ENCODE measurements around the gene NARS2. TPM values are rescaled to one million over a fixed set of nuclear protein-coding genes. Genes with fewer than 3 reads are reported as not detected.

The NARS2 gene
- total RNA-seq, 1 donor from 2014 or later, result 15.6 TPM

DNA sequence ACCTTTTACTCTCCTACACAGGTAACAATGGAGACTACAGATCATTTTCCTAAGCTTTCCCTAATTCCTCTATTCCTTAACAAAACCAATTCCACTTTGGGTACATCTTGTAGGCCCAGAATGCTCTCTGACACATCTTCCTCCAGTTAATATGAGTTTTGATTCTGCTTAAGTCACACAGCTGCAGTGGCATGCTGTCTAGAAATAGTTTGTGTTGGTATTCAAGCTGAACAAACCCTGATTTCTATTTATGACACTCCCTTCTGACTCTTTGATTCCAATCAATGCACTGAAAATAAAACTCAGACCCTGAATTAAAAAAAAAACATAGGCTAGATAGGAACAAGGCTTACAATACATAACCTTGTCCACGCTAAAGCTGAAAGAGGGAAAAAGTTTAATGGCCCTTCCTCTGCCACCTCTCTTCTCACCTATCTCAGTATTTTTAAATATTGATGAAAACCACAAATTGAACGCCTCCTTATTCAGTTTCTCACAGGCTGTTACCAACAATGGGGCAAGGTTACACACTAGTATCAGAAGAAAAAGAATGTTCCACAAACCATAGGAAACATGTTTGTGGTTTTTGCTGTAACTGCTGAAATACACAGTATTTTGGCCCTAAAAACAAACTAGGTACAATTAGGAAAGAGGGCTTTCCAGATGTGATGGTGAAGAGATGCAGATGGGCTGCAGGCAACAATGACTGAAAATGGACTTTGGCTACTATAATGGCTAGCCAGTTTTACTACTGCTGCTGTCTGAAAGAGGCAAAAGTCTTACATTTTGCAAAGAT is 121.3 kb downstream of the NARS2 start:
- no peaks in the 10 kb centered on the region for H3K4me1 ChIP-seq
- no peak overlapping the region for H3K27ac ChIP-seq
- H3K27me3 ChIP-seq (ENCODE audit: low read depth), result no peaks in the 10 kb centered on the region
- H3K9me3 ChIP-seq, result no peaks in the 10 kb centered on the region
- no peaks in the 10 kb centered on the region for H3K36me3 ChIP-seq
- H3K4me3 ChIP-seq, result no peak overlapping the region
- DNase-seq (no peak), ATAC-seq (no peak)
- intact Hi-C loops (cut with DNase I), result no loop called here
- TF ChIP-seq, protein P1, sequence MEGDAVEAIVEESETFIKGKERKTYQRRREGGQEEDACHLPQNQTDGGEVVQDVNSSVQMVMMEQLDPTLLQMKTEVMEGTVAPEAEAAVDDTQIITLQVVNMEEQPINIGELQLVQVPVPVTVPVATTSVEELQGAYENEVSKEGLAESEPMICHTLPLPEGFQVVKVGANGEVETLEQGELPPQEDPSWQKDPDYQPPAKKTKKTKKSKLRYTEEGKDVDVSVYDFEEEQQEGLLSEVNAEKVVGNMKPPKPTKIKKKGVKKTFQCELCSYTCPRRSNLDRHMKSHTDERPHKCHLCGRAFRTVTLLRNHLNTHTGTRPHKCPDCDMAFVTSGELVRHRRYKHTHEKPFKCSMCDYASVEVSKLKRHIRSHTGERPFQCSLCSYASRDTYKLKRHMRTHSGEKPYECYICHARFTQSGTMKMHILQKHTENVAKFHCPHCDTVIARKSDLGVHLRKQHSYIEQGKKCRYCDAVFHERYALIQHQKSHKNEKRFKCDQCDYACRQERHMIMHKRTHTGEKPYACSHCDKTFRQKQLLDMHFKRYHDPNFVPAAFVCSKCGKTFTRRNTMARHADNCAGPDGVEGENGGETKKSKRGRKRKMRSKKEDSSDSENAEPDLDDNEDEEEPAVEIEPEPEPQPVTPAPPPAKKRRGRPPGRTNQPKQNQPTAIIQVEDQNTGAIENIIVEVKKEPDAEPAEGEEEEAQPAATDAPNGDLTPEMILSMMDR (IDR thresholded peaks at IDR 0.05), result no peak

DNA sequence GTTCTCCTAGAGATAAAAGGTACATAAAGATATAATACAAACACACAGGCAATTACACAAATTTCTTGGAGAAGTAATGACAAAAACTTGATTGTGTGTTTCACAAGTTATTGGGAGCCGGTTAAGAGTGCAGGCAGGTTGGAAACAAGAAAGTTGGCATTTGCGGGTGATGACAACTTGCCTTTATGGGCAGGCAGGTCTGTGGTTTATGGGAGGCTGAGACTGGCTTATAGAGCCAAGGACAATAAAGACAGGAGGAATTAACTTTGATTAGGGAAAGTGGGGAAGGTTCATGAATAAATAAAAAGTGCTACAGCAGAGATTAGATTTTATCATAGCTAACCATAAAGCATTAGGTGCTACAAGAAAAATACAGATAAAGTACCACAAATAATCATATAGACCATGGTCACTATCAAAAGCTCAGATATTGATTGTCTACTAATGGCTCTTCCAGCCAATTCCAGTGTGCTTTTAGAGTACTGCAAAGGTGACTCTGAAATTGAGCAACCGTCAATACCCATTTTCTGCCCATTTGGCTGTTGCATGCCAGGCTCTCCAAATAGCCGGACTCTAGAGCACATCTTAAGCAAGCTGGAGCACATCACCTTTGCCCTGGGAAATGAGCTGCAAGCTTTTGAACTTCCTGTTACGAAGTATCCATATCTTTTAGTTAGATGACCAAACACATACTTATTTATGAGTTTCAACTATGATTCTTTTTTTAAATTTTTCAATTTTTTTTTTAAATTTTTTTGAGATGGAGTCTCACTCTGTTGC is 123.1 kb downstream of the NARS2 start:
- Histone ChIP-seq H3K27me3 (ENCODE audit: low read depth) (no peaks in the 10 kb centered on the region), H3K4me3 (no peak overlapping the region), H3K4me1 (no peaks in the 10 kb centered on the region), H3K27ac (no peak overlapping the region), H3K36me3 (no peaks in the 10 kb centered on the region), H3K9me3 (no peaks in the 10 kb centered on the region)
- TF ChIP-seq, protein P1 (IDR thresholded peaks at IDR 0.05), result no peak
- intact Hi-C loops (cut with DNase I), result no loop called here
- ATAC-seq (peak in 1 of 2 donors; percentile 44), DNase-seq (no peak)

DNA sequence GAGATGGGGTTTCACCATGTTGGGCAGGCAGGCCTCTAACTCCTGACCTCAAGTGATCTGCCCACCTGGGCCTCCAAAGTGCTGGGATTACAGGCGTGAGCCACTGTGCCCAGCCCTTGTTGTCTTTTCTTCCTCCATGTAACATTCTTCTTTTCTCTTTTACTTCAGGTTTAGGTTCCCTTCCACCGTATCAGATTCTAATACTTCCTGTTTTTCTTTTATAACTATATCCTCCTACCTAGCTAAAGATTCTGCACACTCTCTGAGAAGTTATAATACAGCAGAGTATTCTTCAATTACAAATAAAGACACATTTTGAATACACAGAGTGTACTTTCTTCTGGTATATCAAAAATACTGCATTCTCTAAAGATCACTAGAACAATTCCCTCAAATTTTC is 123.8 kb downstream of the NARS2 start:
- H3K9me3 ChIP-seq, result no peaks in the 10 kb centered on the region
- H3K27me3 ChIP-seq (ENCODE audit: low read depth), result no peaks in the 10 kb centered on the region
- DNase-seq (no peak), ATAC-seq (no peak)
- no peak overlapping the region for H3K4me3 ChIP-seq
- H3K27ac ChIP-seq, result no peak overlapping the region
- no peaks in the 10 kb centered on the region for H3K4me1 ChIP-seq
- TF ChIP-seq, protein P1 (IDR thresholded peaks at IDR 0.05), result no peak
- intact Hi-C loops (cut with DNase I), result no loop called here
- no peaks in the 10 kb centered on the region for H3K36me3 ChIP-seq

DNA sequence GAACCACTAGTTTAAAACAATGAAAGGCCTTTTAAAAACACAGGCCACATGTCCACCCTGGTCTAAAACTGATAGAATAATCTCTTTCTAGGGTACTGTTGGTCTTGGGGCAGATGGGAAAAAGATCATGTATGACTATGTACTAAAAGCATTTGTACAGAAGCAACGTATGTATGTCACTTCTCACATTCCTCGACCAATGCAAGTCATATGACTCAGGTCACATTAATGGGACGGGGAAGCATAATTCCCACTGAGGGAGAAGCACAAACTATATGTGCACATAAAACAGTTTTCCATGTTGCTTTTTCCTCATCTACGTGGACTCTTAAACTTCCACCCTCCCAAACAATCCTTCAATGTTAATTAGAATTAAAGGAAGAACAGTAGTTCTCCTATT is 124.8 kb downstream of the NARS2 start:
- no peaks in the 10 kb centered on the region for H3K36me3 ChIP-seq
- H3K27me3 ChIP-seq (ENCODE audit: low read depth), result no peaks in the 10 kb centered on the region
- TF ChIP-seq, protein P1 (IDR thresholded peaks at IDR 0.05), result no peak
- no peak overlapping the region for H3K4me3 ChIP-seq
- no peak overlapping the region for H3K27ac ChIP-seq
- H3K9me3 ChIP-seq, result no peaks in the 10 kb centered on the region
- DNase-seq (no peak), ATAC-seq (no peak)
- H3K4me1 ChIP-seq, result no peaks in the 10 kb centered on the region
- intact Hi-C loops (cut with DNase I), result no loop called here

DNA sequence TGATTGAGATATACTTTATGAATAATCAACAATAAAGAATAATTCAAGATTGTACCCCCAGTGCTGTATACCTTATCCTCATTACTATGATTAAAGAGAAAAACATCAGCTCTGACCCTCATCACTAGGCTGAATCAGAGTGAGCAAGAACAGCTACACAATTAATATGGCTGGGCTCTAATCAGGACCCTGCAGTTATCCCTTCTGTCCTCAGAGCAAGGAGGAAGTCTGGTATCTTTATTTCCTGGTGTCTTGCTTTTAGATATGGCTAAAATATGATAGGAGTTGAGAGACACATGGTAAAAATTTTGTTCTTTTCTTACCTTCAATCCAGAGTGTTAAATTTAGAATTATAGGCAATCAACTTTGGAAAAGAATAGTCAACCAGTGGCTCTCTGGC is 128.5 kb downstream of the NARS2 start:
- Histone ChIP-seq H3K27me3 (ENCODE audit: low read depth) (no peaks in the 10 kb centered on the region), H3K36me3 (peaks cover 11% of the 10 kb centered on the region), H3K4me1 (no peaks in the 10 kb centered on the region), H3K27ac (no peak overlapping the region), H3K9me3 (no peaks in the 10 kb centered on the region), H3K4me3 (no peak overlapping the region)
- ATAC-seq, result no peak
- TF ChIP-seq, protein P1 (IDR thresholded peaks at IDR 0.05), result no peak
- intact Hi-C loops (cut with DNase I), result no loop called here
- DNase-seq, result no peak
